Neural cell (in vitro differentiated cells): ENCODE measurements around the gene LPP. TPM values are rescaled to one million over a fixed set of nuclear protein-coding genes. Genes with fewer than 3 reads are reported as not detected.

Experiments used
- H2AFZ ChIP-seq: fragments of 200-600, 300-800 bp; sonication (generic), shearing (Covaris generic); 2 replicates; pipeline ENCODE4 v1.6.0; 2014; ENCODE audit warnings: low read depth, mild to moderate bottlenecking, antibody characterized with exemption, low read length, moderate library complexity
- H3F3A ChIP-seq: fragments of 200-600 bp; shearing (Covaris generic); 2 replicates; pipeline ENCODE4 v1.6.1; 2016; ENCODE audit warnings: mild to moderate bottlenecking, moderate library complexity, mixed read lengths, antibody characterized with exemption, low read length; ENCODE audit not compliant: insufficient read depth, poor library complexity, severe bottlenecking
- H3K27ac ChIP-seq: fragments of 200-600, 300-800 bp; sonication (generic), shearing (Covaris generic); 2 replicates; pipeline ENCODE4 v1.5.1; 2014; ENCODE audit warnings: mild to moderate bottlenecking, low read length, moderate library complexity
- H3K27me3 ChIP-seq: fragments of 300-800, 200-600 bp; sonication (generic), shearing (Covaris generic); 2 replicates; pipeline ENCODE4 v1.6.0; 2014; ENCODE audit warnings: mild to moderate bottlenecking, low read depth, low read length, moderate library complexity; ENCODE audit not compliant: insufficient read depth
- H3K36me3 ChIP-seq: fragments of 300-800, 200-600 bp; sonication (generic), shearing (Covaris generic); 2 replicates; pipeline ENCODE4 v1.5.1; 2014; ENCODE audit warnings: mild to moderate bottlenecking, antibody characterized with exemption, low read length, moderate library complexity; ENCODE audit not compliant: insufficient read depth
- H3K4me2 ChIP-seq: fragments of 300-800, 200-600 bp; sonication (generic), shearing (Covaris generic); 2 replicates; pipeline ENCODE4 v1.6.0; 2014; ENCODE audit warnings: mild to moderate bottlenecking, low read length
- H3K4me3 ChIP-seq: fragments of 300-800, 200-600 bp; sonication (generic), shearing (Covaris generic); 2 replicates; pipeline ENCODE4 v1.5.1; 2014; ENCODE audit warnings: mild to moderate bottlenecking, low read length, moderate library complexity
- H3K79me2 ChIP-seq: fragments of 200-600 bp; shearing (Covaris generic); replicated peaks from 2 replicates; pipeline ENCODE4 v1.6.0; 2014; ENCODE audit warnings: mild to moderate bottlenecking, low read length, moderate library complexity; ENCODE audit not compliant: insufficient read depth
- H3K9ac ChIP-seq: fragments of 300-800, 200-600 bp; sonication (generic), shearing (Covaris generic); 2 replicates; pipeline ENCODE4 v1.6.1; 2016; ENCODE audit warnings: mild to moderate bottlenecking, low read length, mixed read lengths
- H3K9me2 ChIP-seq: fragments of 200-600 bp; shearing (Covaris generic); 2 replicates; pipeline ENCODE4 v1.6.1; 2016; ENCODE audit warnings: mild to moderate bottlenecking, low read length, mixed read lengths; ENCODE audit not compliant: insufficient read depth
- H3K9me3 ChIP-seq: fragments of 200-600, 300-800 bp; sonication (generic), shearing (Covaris generic); 2 replicates; pipeline ENCODE4 v1.6.1; 2016; ENCODE audit warnings: mild to moderate bottlenecking, mixed run types, low read length, moderate library complexity, mixed read lengths
- H4K20me1 ChIP-seq: fragments of 200-600 bp; shearing (Covaris generic); 2 replicates; pipeline ENCODE4 v1.6.1; 2016; ENCODE audit warnings: mild to moderate bottlenecking, mixed run types; ENCODE audit not compliant: insufficient read depth
- EP300 ChIP-seq: fragments of 450-650 bp; conservative IDR thresholded peaks from 2 replicates; pipeline ENCODE4 v1.6.1; 2014; ENCODE audit warnings: antibody characterized with exemption, mild to moderate bottlenecking, moderate library complexity; ENCODE audit not compliant: poor library complexity, severe bottlenecking
- EZH2 ChIP-seq: fragments of 200-600, 300-800 bp; shearing (Covaris generic), sonication (generic); IDR thresholded peaks from 2 replicates; pipeline ENCODE4 v1.6.1; 2014; ENCODE audit warnings: antibody characterized with exemption, low read length, borderline replicate concordance, mild to moderate bottlenecking; ENCODE audit not compliant: insufficient read depth, poor library complexity, severe bottlenecking
- MXI1 ChIP-seq: fragments of 450-650 bp; conservative IDR thresholded peaks from 2 replicates; pipeline ENCODE4 v1.6.1; 2014; ENCODE audit warnings: antibody characterized with exemption, mild to moderate bottlenecking; ENCODE audit not compliant: poor library complexity, severe bottlenecking
- POLR2AphosphoS5 ChIP-seq: IDR thresholded peaks from 2 replicates; pipeline ENCODE4 v1.6.1; 2012
- RAD21 ChIP-seq: fragments of 450-650 bp; conservative IDR thresholded peaks from 2 replicates; pipeline ENCODE4 v1.6.1; 2014; ENCODE audit warnings: antibody characterized with exemption, mild to moderate bottlenecking, moderate library complexity
- SMC3 ChIP-seq: fragments of 450-650 bp; conservative IDR thresholded peaks from 2 replicates; pipeline ENCODE4 v1.6.1; 2014; ENCODE audit warnings: antibody characterized with exemption, mild to moderate bottlenecking, moderate library complexity; ENCODE audit not compliant: poor library complexity
- TAF1 ChIP-seq: IDR thresholded peaks from 2 replicates; pipeline ENCODE4 v1.6.1; 2012; ENCODE audit warnings: low read depth
- polyA plus RNA-seq: library from polyadenylated mRNA; depleted of rRNA; stranded (reverse); fragments of >200 nt; gene quantifications from 2 replicates; pipeline ENCODE4 v1.2.3, GENCODE V29; 2014
- TF ChIP-seq, protein P1 (sequence below): IDR thresholded peaks from 2 replicates; pipeline ENCODE4 v1.6.1; 2012; ENCODE audit warnings: borderline replicate concordance
- TF ChIP-seq, protein P2 (sequence below): fragments of 450-650 bp; IDR thresholded peaks from 2 replicates; pipeline ENCODE4 v1.5.1; 2014; ENCODE audit warnings: antibody characterized with exemption, mild to moderate bottlenecking, moderate library complexity; ENCODE audit not compliant: poor library complexity, severe bottlenecking

LPP gene
- polyA plus RNA-seq, 1 donor from 2014 or later, result 3.0 TPM

DNA sequence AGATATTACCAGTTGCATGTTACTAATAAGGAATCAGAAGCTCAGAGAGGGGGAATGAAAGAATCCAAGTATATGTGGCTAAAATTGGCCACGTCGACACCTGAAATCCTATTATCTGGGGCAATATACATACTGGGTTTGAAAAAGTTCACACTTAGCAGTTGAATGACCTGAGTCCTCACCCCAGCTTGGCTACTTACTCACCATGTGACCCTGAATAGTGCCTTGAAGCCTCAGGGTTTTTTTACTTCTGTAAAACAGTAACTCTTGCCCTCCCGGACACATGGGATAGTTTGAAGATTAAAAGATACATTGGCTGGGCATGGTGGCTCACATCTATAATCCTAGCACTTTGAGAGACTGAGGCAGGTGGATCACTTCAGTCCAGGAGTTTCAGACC lies 675.6 kb downstream of the LPP start:
- Histone ChIP-seq H3K27me3 (no peaks in the 10 kb centered on the region), H3K9me2 (no peaks in the 10 kb centered on the region), H3K9ac (no peak overlapping the region), H3K4me3 (no peak overlapping the region), H3K9me3 (no peaks in the 10 kb centered on the region), H3K27ac (no peak overlapping the region), H4K20me1 (no peaks in the 10 kb centered on the region), H3K79me2 (no peaks in the 10 kb centered on the region), H3K36me3 (no peaks in the 10 kb centered on the region), H3F3A (no peaks in the 10 kb centered on the region), H2AFZ (no peak overlapping the region), H3K4me2 (no peak overlapping the region)
- TF ChIP-seq SMC3 (no peak), TAF1 (no peak), MXI1 (no peak), RAD21 (no peak), EP300 (no peak), EZH2 (no peak), POLR2AphosphoS5 (no peak)
- TF ChIP-seq, protein P1, sequence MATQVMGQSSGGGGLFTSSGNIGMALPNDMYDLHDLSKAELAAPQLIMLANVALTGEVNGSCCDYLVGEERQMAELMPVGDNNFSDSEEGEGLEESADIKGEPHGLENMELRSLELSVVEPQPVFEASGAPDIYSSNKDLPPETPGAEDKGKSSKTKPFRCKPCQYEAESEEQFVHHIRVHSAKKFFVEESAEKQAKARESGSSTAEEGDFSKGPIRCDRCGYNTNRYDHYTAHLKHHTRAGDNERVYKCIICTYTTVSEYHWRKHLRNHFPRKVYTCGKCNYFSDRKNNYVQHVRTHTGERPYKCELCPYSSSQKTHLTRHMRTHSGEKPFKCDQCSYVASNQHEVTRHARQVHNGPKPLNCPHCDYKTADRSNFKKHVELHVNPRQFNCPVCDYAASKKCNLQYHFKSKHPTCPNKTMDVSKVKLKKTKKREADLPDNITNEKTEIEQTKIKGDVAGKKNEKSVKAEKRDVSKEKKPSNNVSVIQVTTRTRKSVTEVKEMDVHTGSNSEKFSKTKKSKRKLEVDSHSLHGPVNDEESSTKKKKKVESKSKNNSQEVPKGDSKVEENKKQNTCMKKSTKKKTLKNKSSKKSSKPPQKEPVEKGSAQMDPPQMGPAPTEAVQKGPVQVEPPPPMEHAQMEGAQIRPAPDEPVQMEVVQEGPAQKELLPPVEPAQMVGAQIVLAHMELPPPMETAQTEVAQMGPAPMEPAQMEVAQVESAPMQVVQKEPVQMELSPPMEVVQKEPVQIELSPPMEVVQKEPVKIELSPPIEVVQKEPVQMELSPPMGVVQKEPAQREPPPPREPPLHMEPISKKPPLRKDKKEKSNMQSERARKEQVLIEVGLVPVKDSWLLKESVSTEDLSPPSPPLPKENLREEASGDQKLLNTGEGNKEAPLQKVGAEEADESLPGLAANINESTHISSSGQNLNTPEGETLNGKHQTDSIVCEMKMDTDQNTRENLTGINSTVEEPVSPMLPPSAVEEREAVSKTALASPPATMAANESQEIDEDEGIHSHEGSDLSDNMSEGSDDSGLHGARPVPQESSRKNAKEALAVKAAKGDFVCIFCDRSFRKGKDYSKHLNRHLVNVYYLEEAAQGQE, result no peak
- TF ChIP-seq, protein P2, sequence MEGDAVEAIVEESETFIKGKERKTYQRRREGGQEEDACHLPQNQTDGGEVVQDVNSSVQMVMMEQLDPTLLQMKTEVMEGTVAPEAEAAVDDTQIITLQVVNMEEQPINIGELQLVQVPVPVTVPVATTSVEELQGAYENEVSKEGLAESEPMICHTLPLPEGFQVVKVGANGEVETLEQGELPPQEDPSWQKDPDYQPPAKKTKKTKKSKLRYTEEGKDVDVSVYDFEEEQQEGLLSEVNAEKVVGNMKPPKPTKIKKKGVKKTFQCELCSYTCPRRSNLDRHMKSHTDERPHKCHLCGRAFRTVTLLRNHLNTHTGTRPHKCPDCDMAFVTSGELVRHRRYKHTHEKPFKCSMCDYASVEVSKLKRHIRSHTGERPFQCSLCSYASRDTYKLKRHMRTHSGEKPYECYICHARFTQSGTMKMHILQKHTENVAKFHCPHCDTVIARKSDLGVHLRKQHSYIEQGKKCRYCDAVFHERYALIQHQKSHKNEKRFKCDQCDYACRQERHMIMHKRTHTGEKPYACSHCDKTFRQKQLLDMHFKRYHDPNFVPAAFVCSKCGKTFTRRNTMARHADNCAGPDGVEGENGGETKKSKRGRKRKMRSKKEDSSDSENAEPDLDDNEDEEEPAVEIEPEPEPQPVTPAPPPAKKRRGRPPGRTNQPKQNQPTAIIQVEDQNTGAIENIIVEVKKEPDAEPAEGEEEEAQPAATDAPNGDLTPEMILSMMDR, result no peak

DNA sequence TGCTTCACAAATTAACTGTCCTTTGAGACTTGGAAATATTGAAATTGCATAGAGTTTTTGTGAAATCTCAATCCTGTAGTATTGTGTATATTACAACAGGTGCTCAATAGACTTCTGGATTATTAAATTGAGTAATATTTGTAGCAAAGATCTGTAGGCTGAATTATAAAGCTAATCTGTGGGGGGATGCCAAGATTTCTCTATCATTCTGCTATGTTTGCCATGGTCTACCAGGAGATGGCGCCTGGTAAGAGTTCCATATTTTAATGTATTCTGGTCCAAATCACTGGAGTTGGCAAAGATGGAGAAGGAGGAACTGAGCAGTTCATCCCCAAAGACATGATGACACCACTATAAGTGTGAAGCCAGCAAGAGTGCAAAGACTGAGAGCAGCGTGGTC lies 676.9 kb downstream of the LPP start:
- no peaks in the 10 kb centered on the region for H4K20me1 ChIP-seq
- H2AFZ ChIP-seq, result no peak overlapping the region
- H3K27me3 ChIP-seq, result no peaks in the 10 kb centered on the region
- H3K27ac ChIP-seq, result no peak overlapping the region
- no peaks in the 10 kb centered on the region for H3K9me3 ChIP-seq
- H3F3A ChIP-seq, result no peaks in the 10 kb centered on the region
- no peak overlapping the region for H3K4me3 ChIP-seq
- no peak overlapping the region for H3K4me2 ChIP-seq
- H3K79me2 ChIP-seq, result no peaks in the 10 kb centered on the region
- H3K9ac ChIP-seq, result no peak overlapping the region
- no peaks in the 10 kb centered on the region for H3K36me3 ChIP-seq
- no peak for TF ChIP-seq RAD21
- TF ChIP-seq TAF1, result no peak
- TF ChIP-seq, protein P2, result no peak
- no peak for TF ChIP-seq MXI1
- TF ChIP-seq SMC3, result no peak
- no peak for TF ChIP-seq POLR2AphosphoS5
- no peak for TF ChIP-seq EZH2
- no peak for TF ChIP-seq EP300
- TF ChIP-seq, protein P1, result no peak
- H3K9me2 ChIP-seq, result no peaks in the 10 kb centered on the region
